ENCODE data around the gene ADNP. TPM values are rescaled to one million over a fixed set of nuclear protein-coding genes. Genes with fewer than 3 reads are reported as not detected.

Gene ADNP
- total RNA-seq, 4 donors from 2014 or later, result 51.8 to 64.3 (median 58.2) TPM

DNA sequence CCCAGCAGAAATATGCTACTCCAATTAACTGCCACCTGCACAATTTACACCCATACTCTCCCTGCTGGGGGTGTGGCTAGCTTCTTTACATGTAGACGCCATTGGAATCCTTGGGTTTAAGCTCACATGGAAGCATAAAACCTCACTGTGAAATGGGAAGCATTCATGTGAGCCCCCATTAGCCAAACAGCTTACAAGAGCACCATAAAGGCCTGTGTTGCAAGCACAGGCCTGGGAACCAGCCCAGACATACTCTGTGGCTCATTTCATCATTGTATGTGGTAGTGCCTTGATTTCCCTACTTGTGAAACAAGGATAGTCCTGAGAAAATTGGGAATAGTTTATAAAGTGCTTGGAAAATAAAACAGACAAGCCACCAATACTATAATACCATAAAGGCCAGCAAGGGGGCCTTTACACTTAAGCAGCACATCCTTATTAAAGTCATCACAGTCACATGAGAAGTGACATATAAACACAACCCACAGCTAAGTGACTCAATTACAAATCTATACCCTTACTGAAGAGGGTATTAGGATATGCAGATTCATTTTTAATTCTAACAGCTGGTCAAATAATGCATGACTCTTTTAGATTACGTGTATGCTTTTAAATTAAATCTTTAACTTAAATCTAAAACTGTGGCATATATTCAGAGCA lies 6.8 kb downstream of the ADNP start:
- no peak for TF ChIP-seq POLR2A (IDR thresholded peaks at IDR 0.05)
- TF ChIP-seq, protein P1, sequence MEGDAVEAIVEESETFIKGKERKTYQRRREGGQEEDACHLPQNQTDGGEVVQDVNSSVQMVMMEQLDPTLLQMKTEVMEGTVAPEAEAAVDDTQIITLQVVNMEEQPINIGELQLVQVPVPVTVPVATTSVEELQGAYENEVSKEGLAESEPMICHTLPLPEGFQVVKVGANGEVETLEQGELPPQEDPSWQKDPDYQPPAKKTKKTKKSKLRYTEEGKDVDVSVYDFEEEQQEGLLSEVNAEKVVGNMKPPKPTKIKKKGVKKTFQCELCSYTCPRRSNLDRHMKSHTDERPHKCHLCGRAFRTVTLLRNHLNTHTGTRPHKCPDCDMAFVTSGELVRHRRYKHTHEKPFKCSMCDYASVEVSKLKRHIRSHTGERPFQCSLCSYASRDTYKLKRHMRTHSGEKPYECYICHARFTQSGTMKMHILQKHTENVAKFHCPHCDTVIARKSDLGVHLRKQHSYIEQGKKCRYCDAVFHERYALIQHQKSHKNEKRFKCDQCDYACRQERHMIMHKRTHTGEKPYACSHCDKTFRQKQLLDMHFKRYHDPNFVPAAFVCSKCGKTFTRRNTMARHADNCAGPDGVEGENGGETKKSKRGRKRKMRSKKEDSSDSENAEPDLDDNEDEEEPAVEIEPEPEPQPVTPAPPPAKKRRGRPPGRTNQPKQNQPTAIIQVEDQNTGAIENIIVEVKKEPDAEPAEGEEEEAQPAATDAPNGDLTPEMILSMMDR (IDR thresholded peaks at IDR 0.05), result no peak
- no peaks in the 10 kb centered on the region for H3K9me3 ChIP-seq
- H3K4me1 ChIP-seq, result peaks cover 0 to 61% (median 0%) of the 10 kb centered on the region in 4 donors
- no peak overlapping the region for H3K27ac ChIP-seq
- no peak overlapping the region for H3K4me3 ChIP-seq
- H3K27me3 ChIP-seq, result no peaks in the 10 kb centered on the region
- H3K36me3 ChIP-seq, result peaks cover 0 to 12% (median 0%) of the 10 kb centered on the region in 3 donors
- DNase-seq, result no peak

DNA sequence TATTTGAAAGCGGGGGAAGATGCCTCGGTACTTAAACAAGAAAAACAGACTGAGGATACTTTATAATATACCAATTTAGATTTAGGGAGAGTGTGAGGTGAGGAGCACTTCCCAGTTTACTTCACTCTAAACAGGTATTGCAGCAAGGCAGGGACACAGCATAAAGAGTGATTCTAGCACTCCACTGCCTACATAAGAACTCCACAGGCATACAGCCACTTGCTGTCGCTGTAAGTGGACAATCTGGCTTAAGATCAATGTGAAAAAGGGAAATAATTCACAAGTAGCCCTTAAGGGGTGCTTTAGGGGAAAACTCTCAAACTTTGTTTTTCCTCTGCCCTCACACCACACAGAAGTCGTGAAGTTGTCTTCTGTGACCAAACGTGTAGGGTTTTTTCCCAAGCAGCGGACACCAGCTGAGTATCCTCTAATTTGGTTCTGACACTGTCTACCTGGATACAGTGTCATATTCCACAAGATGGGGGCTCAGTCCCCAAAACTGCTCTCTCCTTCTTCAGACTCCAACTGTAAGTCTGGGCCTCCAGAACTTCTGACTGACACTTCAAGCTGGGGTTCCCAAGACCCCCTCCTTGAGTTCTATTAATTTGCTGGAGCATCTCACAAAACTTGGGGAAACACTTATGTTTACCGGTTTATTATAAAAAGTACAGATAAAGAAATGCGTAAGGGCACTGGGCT lies 9.3 kb downstream of the ADNP start:
- H3K9me3 ChIP-seq, result no peaks in the 10 kb centered on the region
- TF ChIP-seq POLR2A (IDR thresholded peaks at IDR 0.05), result no peak
- TF ChIP-seq, protein P1 (IDR thresholded peaks at IDR 0.05), result no peak
- DNase-seq, result no peak
- peaks cover 0 to 9% (median 0%) of the 10 kb centered on the region in 3 donors for H3K36me3 ChIP-seq
- no peak overlapping the region for H3K27ac ChIP-seq
- H3K27me3 ChIP-seq, result no peaks in the 10 kb centered on the region
- peaks cover 0 to 47% (median 3%) of the 10 kb centered on the region in 4 donors for H3K4me1 ChIP-seq
- H3K4me3 ChIP-seq, result no peak overlapping the region

DNA sequence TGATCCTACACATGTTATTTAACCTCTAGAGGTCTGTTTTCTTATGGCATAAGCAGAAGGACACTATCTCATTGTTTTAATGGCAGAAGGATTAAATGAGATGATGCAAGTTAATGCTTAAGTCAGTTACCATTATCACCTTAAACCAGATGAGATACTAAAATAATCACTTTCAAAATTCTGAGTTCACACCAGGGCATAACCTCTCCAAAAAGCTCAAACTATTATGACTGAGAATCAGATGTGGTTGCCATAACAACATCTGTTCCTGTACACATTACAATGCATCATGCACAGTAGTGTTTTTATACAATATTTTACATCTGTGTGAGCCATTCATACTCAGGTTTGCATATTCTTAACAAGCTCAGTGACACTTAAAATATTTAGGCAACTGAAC lies 10.2 kb downstream of the ADNP start:
- no peaks in the 10 kb centered on the region for H3K27me3 ChIP-seq
- no peaks in the 10 kb centered on the region for H3K9me3 ChIP-seq
- no peak overlapping the region for H3K4me3 ChIP-seq
- peaks cover 0 to 9% (median 0%) of the 10 kb centered on the region in 3 donors for H3K36me3 ChIP-seq
- no peak for TF ChIP-seq POLR2A (IDR thresholded peaks at IDR 0.05)
- TF ChIP-seq, protein P1 (IDR thresholded peaks at IDR 0.05), result no peak
- no peak overlapping the region for H3K27ac ChIP-seq
- DNase-seq, result no peak
- peaks cover 0 to 54% (median 7%) of the 10 kb centered on the region in 4 donors for H3K4me1 ChIP-seq

DNA sequence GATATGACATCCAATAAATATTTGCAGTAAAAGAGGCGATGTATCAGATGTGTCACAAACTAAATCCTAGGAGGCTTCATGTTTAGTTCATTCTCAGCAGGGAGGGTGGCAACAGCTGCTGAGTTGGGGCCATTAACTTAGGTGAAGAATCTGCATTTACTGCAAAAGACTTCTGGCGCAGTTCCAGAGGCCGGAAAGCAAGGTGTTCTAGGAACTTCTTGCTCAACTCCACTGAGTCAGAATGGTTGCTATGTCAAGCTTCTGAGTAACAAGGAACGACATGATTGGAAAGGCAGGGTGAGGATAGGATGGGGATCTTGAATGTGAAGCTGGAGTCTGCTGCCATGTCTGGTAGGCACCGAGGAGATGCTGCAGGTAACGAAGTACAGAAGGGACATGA lies 11.7 kb downstream of the ADNP start:
- peak in 1 of 3 donors; percentile 61 for DNase-seq
- H3K9me3 ChIP-seq, result no peaks in the 10 kb centered on the region
- H3K4me1 ChIP-seq, result peaks cover 0 to 63% (median 7%) of the 10 kb centered on the region in 4 donors

DNA sequence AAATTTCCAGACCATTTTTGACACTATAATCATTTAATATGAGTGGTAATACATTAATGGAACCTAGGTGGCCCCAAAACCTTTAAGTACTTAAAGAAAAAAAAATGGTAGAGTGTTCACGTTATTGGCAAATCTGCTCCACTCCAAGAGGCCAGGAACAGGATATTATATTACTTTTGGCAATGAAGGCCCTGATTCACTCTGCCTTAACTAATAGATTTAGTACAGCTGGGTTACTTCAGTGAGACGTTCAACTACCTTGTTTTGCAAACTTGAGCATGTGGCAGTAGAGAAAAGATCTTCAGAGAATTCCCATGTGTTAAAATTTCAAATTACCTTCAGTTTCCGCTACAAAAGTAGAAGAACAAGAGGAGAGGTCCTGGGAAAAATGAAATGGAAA lies 12.8 kb downstream of the ADNP start:
- no peak overlapping the region for H3K27ac ChIP-seq
- no peaks in the 10 kb centered on the region for H3K27me3 ChIP-seq
- no peaks in the 10 kb centered on the region for H3K9me3 ChIP-seq
- H3K4me3 ChIP-seq, result no peak overlapping the region
- H3K36me3 ChIP-seq, result peaks cover 0 to 14% (median 0%) of the 10 kb centered on the region in 3 donors
- peaks cover 0 to 62% (median 7%) of the 10 kb centered on the region in 4 donors for H3K4me1 ChIP-seq
- DNase-seq, result no peak
- TF ChIP-seq, protein P1 (IDR thresholded peaks at IDR 0.05), result no peak
- no peak for TF ChIP-seq POLR2A (IDR thresholded peaks at IDR 0.05)

More for the DNA sequence above, 11.7 kb downstream of the ADNP start:
- Histone ChIP-seq H3K27me3 (no peaks in the 10 kb centered on the region), H3K36me3 (peaks cover 0 to 5% (median 0%) of the 10 kb centered on the region in 3 donors), H3K4me3 (no peak overlapping the region), H3K27ac (no peak overlapping the region)
- TF ChIP-seq, protein P1 (IDR thresholded peaks at IDR 0.05), result no peak
- no peak for TF ChIP-seq POLR2A (IDR thresholded peaks at IDR 0.05)

All from Peyer's patch (tissue), 4 donors.